SK-N-SH (cell line): ENCODE measurements around the gene MYH6.

Experiments
- CHD2 ChIP-seq: fragments of 150-350 bp; IDR thresholded peaks from 2 replicates; pipeline ENCODE4 v1.6.1; 2018; ENCODE audit warnings: low read length; ENCODE audit not compliant: partially characterized antibody
- CTCF ChIP-seq: fragments of 200-600 bp; sonication (generic); IDR thresholded peaks from 2 replicates; pipeline ENCODE4 v1.6.1; 2017; ENCODE audit warnings: antibody characterized with exemption, mild to moderate bottlenecking, moderate library complexity
- EP300 ChIP-seq, 2 experiments: IDR thresholded peaks; 2 replicates each; pipeline versions ENCODE4 v1.4.0 to v1.6.1; 2012; ENCODE audit warnings: borderline replicate concordance in 1 of 2, low read depth in 1 of 2, low read length in 1 of 2
- EZH2phosphoT487 ChIP-seq: fragments of 200-600 bp; sonication (generic); IDR thresholded peaks from 2 replicates; pipeline ENCODE4 v1.6.1; 2017; ENCODE audit warnings: low read depth, mixed run types, mild to moderate bottlenecking, antibody characterized with exemption, moderate library complexity, borderline replicate concordance
- MAX ChIP-seq: IDR thresholded peaks from 2 replicates; pipeline ENCODE4 v1.4.0; 2012; ENCODE audit warnings: low read depth
- POLR2AphosphoS5 ChIP-seq: IDR thresholded peaks from 2 replicates; pipeline ENCODE4 v1.6.1; 2012; ENCODE audit warnings: low read depth, low read length
- RAD21 ChIP-seq: IDR thresholded peaks from 2 replicates; pipeline ENCODE4 v1.6.1; 2012; ENCODE audit warnings: mild to moderate bottlenecking, low read length
- RCOR1 ChIP-seq: fragments of 150-350 bp; IDR thresholded peaks from 2 replicates; pipeline ENCODE4 v1.6.1; 2017; ENCODE audit warnings: antibody characterized with exemption, low read length
- USF2 ChIP-seq: fragments of 150-350 bp; IDR thresholded peaks from 2 replicates; pipeline ENCODE4 v1.6.1; 2017; ENCODE audit warnings: antibody characterized with exemption, low read length, low read depth, borderline replicate concordance
- TF ChIP-seq, protein P1 (sequence below): IDR thresholded peaks from 2 replicates; pipeline ENCODE4 v1.6.1; 2012; ENCODE audit warnings: mild to moderate bottlenecking, low read depth, low read length, moderate library complexity

DNA sequence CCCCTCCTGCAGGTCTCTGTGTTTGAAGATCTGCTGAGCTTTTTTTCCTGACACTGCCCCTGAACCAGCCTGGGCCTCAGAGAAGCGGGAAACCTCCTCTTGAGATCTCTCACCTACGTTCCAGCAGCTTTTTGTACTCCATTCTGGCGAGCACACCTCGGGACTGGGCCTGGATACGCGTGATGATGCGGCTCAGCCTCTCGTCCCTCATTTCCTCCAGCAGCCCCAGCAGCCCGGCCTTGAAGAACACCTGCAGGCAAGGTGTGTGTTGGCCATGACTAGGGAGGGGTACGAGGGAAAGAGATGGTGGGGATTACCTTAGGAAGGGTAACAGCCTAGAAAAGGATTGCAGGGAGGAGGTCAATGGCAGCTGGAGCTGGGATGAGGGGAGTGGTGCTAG, 17.1 kb upstream of the MYH6 start:
- TF ChIP-seq CTCF (no peak), EP300 (IDR thresholded peaks at IDR 0.05; ENCODE audit: borderline replicate concordance in 1 of 2, low read depth in 1 of 2, low read length in 1 of 2) (no peak), EZH2phosphoT487 (no peak), RCOR1 (no peak), POLR2AphosphoS5 (no peak), RAD21 (no peak), USF2 (no peak), MAX (no peak), CHD2 (no peak)
- TF ChIP-seq, protein P1, sequence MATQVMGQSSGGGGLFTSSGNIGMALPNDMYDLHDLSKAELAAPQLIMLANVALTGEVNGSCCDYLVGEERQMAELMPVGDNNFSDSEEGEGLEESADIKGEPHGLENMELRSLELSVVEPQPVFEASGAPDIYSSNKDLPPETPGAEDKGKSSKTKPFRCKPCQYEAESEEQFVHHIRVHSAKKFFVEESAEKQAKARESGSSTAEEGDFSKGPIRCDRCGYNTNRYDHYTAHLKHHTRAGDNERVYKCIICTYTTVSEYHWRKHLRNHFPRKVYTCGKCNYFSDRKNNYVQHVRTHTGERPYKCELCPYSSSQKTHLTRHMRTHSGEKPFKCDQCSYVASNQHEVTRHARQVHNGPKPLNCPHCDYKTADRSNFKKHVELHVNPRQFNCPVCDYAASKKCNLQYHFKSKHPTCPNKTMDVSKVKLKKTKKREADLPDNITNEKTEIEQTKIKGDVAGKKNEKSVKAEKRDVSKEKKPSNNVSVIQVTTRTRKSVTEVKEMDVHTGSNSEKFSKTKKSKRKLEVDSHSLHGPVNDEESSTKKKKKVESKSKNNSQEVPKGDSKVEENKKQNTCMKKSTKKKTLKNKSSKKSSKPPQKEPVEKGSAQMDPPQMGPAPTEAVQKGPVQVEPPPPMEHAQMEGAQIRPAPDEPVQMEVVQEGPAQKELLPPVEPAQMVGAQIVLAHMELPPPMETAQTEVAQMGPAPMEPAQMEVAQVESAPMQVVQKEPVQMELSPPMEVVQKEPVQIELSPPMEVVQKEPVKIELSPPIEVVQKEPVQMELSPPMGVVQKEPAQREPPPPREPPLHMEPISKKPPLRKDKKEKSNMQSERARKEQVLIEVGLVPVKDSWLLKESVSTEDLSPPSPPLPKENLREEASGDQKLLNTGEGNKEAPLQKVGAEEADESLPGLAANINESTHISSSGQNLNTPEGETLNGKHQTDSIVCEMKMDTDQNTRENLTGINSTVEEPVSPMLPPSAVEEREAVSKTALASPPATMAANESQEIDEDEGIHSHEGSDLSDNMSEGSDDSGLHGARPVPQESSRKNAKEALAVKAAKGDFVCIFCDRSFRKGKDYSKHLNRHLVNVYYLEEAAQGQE, result no peak
